22Rv1 (cell line): ENCODE measurements around the gene PCSK6.

Source experiments
- CTCF ChIP-seq: fragments of 450-650 bp; IDR thresholded peaks from 2 replicates; pipeline ENCODE4 v1.5.1; 2017; ENCODE audit warnings: mild to moderate bottlenecking
- ZFX ChIP-seq: fragments of 450-650 bp; IDR thresholded peaks from 2 replicates; pipeline ENCODE4 v1.6.1; 2017; ENCODE audit warnings: antibody characterized with exemption, borderline replicate concordance

- no peak for TF ChIP-seq CTCF
- no peak for TF ChIP-seq ZFX
Observed at GRCh38 chr15:101406526-101407195, 82.8 kb downstream of the PCSK6 start.
